Gastroesophageal sphincter (tissue), 3 donors: ENCODE measurements around the gene ATF4.

Source experiments
- CTCF ChIP-seq, 4 experiments: fragments of 200-600 bp in 2 of 4; fragments of 450-650 bp in 2 of 4; sonication (generic) in 1 of 4; IDR thresholded peaks; one replicate each; pipeline ENCODE4 v1.5.1; 2017 to 2019; ENCODE audit warnings: antibody characterized with exemption in 4 of 4, mild to moderate bottlenecking in 2 of 4, moderate library complexity in 2 of 4
- POLR2A ChIP-seq, 2 donors: fragments of 450-650 bp; IDR thresholded peaks; one replicate each; pipeline ENCODE4 v1.6.1; 2017; ENCODE audit warnings: antibody characterized with exemption in 2 of 2, mild to moderate bottlenecking in 2 of 2, moderate library complexity in 1 of 2
- POLR2AphosphoS5 ChIP-seq: sonication (generic); formaldehyde crosslinking; IDR thresholded peaks from one replicate; pipeline ENCODE4 v1.6.1; 2017; ENCODE audit warnings: antibody characterized with exemption

- no peak for TF ChIP-seq POLR2A (IDR thresholded peaks at IDR 0.05)
- TF ChIP-seq CTCF (IDR thresholded peaks at IDR 0.05) = no peak
- TF ChIP-seq POLR2AphosphoS5 = no peak
Measured at GRCh38 chr22:39501644-39502108, 18.7 kb upstream of the ATF4 start.
